ENCODE measurements around the gene SELENOS. TPM values are rescaled to one million over a fixed set of nuclear protein-coding genes. Genes with fewer than 3 reads are reported as not detected.

The SELENOS gene
- total and polyA plus RNA-seq, 9 of the 15 experiments (the other 6 are each of a cell fraction or from before 2014, with no cell fraction given): 24.9 to 57.4 (median 47.9) TPM

- FAIRE-seq (no peak), ATAC-seq (no peak), DNase-seq (ENCODE audit: extremely low read depth in 1 of 4, low spot score in 3 of 4) (no peak)
- H3K79me2 ChIP-seq (ENCODE audit: control insufficient read depth, insufficient read depth, low read length): no peaks in the 10 kb centered on the region
- ChIA-PET POLR2A (no interaction called here), CTCF (ENCODE audit: low intra/inter-chr PET ratio) (no interaction called here)
- no peaks in the 10 kb centered on the region for H3K9me3 ChIP-seq (replicated peaks; ENCODE audit: control insufficient read depth, insufficient read depth, low read depth, low read length)
- H2AFZ ChIP-seq (ENCODE audit: low read depth, low read length): no peak overlapping the region
- no TSS peak for BruUV-seq (replicated peaks)
- no peak overlapping the region for H3K4me2 ChIP-seq (ENCODE audit: insufficient read depth, low read length)
- in situ Hi-C loops (cut with MboI) (no loop called here), intact Hi-C loops (cut with micrococcal nuclease) (no loop called here)
- H3K27ac ChIP-seq (ENCODE audit: extremely low read depth, low read depth, low read length): no peak overlapping the region
- no peak overlapping the region for H3K4me3 ChIP-seq
- whole genome bisulfite sequencing (ENCODE audit: insufficient coverage, low coverage, missing lambda C conversion rate): 52% methylated on average over 7 of the region's 7 CpGs
- no peak overlapping the region for H3K9ac ChIP-seq (ENCODE audit: insufficient read depth in 1 of 2, low read depth in 2 of 2, low read length in 2 of 2)
- no peaks in the 10 kb centered on the region; the same call in none of the 2 replicates for H4K20me1 ChIP-seq (replicated peaks; ENCODE audit: control insufficient read depth, insufficient read depth, low read length)
- no peaks in the 10 kb centered on the region for H3K9me1 ChIP-seq (ENCODE audit: control insufficient read depth, insufficient read depth, low read length)
- no peaks in the 10 kb centered on the region; a peak in 1 of 5 replicates for H3K4me1 ChIP-seq (replicated peaks in 1 of 2; ENCODE audit: control insufficient read depth in 2 of 2, insufficient read depth in 2 of 2, low read length in 2 of 2)
- H3K27me3 ChIP-seq (ENCODE audit: control insufficient read depth in 2 of 2, insufficient read depth in 2 of 2, low read length in 2 of 2): peaks cover 0 to 49% of the 10 kb centered on the region in 2 experiments; a peak in 3 of 5 replicates
- H3K36me3 ChIP-seq (ENCODE audit: control insufficient read depth, insufficient read depth, low read length): no peaks in the 10 kb centered on the region
- TF ChIP-seq RERE (CRISPR knock-in tag; IDR thresholded peaks at IDR 0.05; ENCODE audit: borderline replicate concordance) (no peak), RBM39 (optimal IDR thresholded peaks at IDR 0.05; ENCODE audit: low read depth, low read length) (no peak), U2AF1 (optimal IDR thresholded peaks at IDR 0.05; ENCODE audit: low read depth, low read length) (no peak), SP2 (IDR thresholded peaks at IDR 0.05; ENCODE audit: extremely low read depth, low read depth, low read length, poor library complexity, severe bottlenecking) (no peak), ETV6 (IDR thresholded peaks at IDR 0.05; ENCODE audit: borderline replicate concordance in 1 of 2, low read depth in 2 of 2, low read length in 1 of 2) (no peak), ETV6 (CRISPR knock-in tag; IDR thresholded peaks at IDR 0.05; ENCODE audit: borderline replicate concordance) (no peak), MCM7 (IDR thresholded peaks at IDR 0.05) (no peak), GTF3C2 (IDR thresholded peaks at IDR 0.05; ENCODE audit: borderline replicate concordance, extremely low read depth, insufficient read length) (no peak), KDM1A (IDR thresholded peaks at IDR 0.05) (no peak), PREB (CRISPR knock-in tag; IDR thresholded peaks at IDR 0.05) (no peak), SOX6 (IDR thresholded peaks at IDR 0.05) (no peak), KDM4B (IDR thresholded peaks at IDR 0.05; ENCODE audit: borderline replicate concordance in 2 of 2, low read depth in 1 of 2) (no peak), TAF9B (IDR thresholded peaks at IDR 0.05; ENCODE audit: partially characterized antibody) (no peak), PHF21A (IDR thresholded peaks at IDR 0.05; ENCODE audit: borderline replicate concordance, low read depth) (no peak)
These were observed 33.2 kb upstream of the SELENOS start for GRCh38 chr15:101310508-101310907.

Measured in K562 (cell line).